Umbilical cord (tissue), 2 donors: ENCODE measurements around the gene TBCD. TPM values are rescaled to one million over a fixed set of nuclear protein-coding genes. Genes with fewer than 3 reads are reported as not detected.

Experiments
- DNase-seq: peaks from one replicate; pipeline ENCODE4 v3.0.0-alpha.2; 2015; ENCODE audit warnings: low spot score
- total RNA-seq: library from RNA; depleted of rRNA; stranded (reverse); fragments of >200 nt; gene quantifications from one replicate; pipeline ENCODE4 v1.2.3, GENCODE V29; 2014; ENCODE audit warnings: low replicate concordance; ENCODE audit not compliant: insufficient read depth

Gene TBCD
- total RNA-seq, 1 donor from 2014 or later: 25.8 TPM

- DNase-seq: no peak
Measured at GRCh38 chr17:82849076-82849945, 97.4 kb downstream of the TBCD start.

GRCh38 chr17:82851381-82851780, 99.5 kb downstream of the TBCD start:
- no peak for DNase-seq

- no peak for DNase-seq
Measured at GRCh38 chr17:82854226-82854625, 102.4 kb downstream of the TBCD start.

- no peak for DNase-seq
Measured at GRCh38 chr17:82856361-82856760, 104.5 kb downstream of the TBCD start.

GRCh38 chr17:82858376-82859126, 106.7 kb downstream of the TBCD start:
- peak; percentile 79 for DNase-seq

GRCh38 chr17:82859431-82860403, 107.9 kb downstream of the TBCD start:
- peak; percentile 87 for DNase-seq

GRCh38 chr17:82860606-82861392, 108.9 kb downstream of the TBCD start:
- DNase-seq: no peak

GRCh38 chr17:82861393-82861775, 109.5 kb downstream of the TBCD start:
- DNase-seq: no peak

- DNase-seq: no peak
Measured at GRCh38 chr17:82862191-82862590, 110.3 kb downstream of the TBCD start.

GRCh38 chr17:82862737-82863382, 111.0 kb downstream of the TBCD start:
- no peak for DNase-seq

GRCh38 chr17:82863383-82863940, 111.6 kb downstream of the TBCD start:
- no peak for DNase-seq

- DNase-seq: peak; percentile 73
Measured at GRCh38 chr17:82863941-82864712, 112.3 kb downstream of the TBCD start.

- no peak for DNase-seq
Measured at GRCh38 chr17:82864713-82865248, 112.9 kb downstream of the TBCD start.

- no peak for DNase-seq
Measured at GRCh38 chr17:82865274-82865673, 113.4 kb downstream of the TBCD start.

- DNase-seq: no peak
Measured at GRCh38 chr17:82865774-82866395, 114.0 kb downstream of the TBCD start.

GRCh38 chr17:82866590-82867191, 114.8 kb downstream of the TBCD start:
- peak; percentile 53 for DNase-seq

GRCh38 chr17:82867763-82868325, 116.0 kb downstream of the TBCD start:
- DNase-seq: no peak

- no peak for DNase-seq
Measured at GRCh38 chr17:82868715-82869131, 116.9 kb downstream of the TBCD start.
